ENCODE results near the gene MRM1. TPM values are rescaled to one million over a fixed set of nuclear protein-coding genes. Genes with fewer than 3 reads are reported as not detected.

MRM1 gene
- polyA plus RNA-seq, 3 donors, result 0.82 to 2.3 (median 1.5) TPM

DNA sequence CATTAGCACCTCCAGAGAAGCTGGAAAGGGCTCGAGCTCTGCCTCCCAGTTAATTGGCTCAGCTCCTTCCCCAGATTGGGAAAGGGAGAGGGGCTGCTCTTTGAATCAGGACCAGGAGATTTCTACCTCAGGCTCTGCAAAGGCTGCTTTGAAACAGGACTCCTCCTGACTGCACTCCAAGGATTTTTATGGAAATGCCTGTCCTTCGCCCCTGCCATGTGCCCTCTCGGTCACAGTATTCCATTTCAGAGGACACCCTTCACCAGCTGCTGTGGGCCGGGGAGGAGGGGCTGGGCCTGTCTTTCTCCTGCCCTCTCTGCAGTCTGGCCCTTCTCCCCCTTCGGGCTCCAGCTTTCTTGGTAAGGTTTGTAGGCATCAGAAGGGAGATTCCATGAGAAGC is 13.6 kb downstream of the MRM1 start:
- Histone ChIP-seq H2AFZ (ENCODE audit: insufficient read depth, low read depth, low read length, poor library complexity, severe bottlenecking) (no peak overlapping the region), H3K79me2 (ENCODE audit: insufficient read depth, low read length) (no peaks in the 10 kb centered on the region), H4K20me1 (ENCODE audit: insufficient read depth, low read length) (no peaks in the 10 kb centered on the region), H3K27ac (ENCODE audit: low read depth in 1 of 2, low read length in 2 of 2) (no peak overlapping the region), H3K36me3 (replicated peaks in 1 of 2; ENCODE audit: control insufficient read depth in 1 of 2, insufficient read depth in 2 of 2, low read length in 2 of 2) (no peaks in the 10 kb centered on the region), H3K9ac (ENCODE audit: insufficient read depth, low read length, poor library complexity, severe bottlenecking) (no peak overlapping the region), H3K4me3 (replicated peaks in 1 of 3; ENCODE audit: low read depth in 2 of 3, low read length in 3 of 3) (no peak overlapping the region), H3K4me2 (replicated peaks; ENCODE audit: extremely low read depth, low read length, poor library complexity, severe bottlenecking) (no peak overlapping the region), H3K9me3 (replicated peaks in 1 of 2; ENCODE audit: control insufficient read depth in 1 of 2, insufficient read depth in 1 of 2, low read length in 2 of 2) (no peaks in the 10 kb centered on the region), H3K4me1 (ENCODE audit: control insufficient read depth in 1 of 2, insufficient read depth in 2 of 2, low read length in 2 of 2) (no peaks in the 10 kb centered on the region), H3K27me3 (ENCODE audit: control insufficient read depth in 2 of 2, insufficient read depth in 2 of 2, low read length in 2 of 2) (no peaks in the 10 kb centered on the region)
- H3K36me3 Mint-ChIP-seq, result no peaks in the 10 kb centered on the region
- H3K9me3 Mint-ChIP-seq, result no peaks in the 10 kb centered on the region
- intact Hi-C loops (cut with micrococcal nuclease), result no loop called here
- DNase-seq, result no peak
- peaks cover 0 to 6% (median 0%) of the 10 kb centered on the region in 3 donors for H3K27me3 Mint-ChIP-seq (ENCODE audit: low read depth in 3 of 3)
- peaks cover 3% of the 10 kb centered on the region for H3K4me1 Mint-ChIP-seq
- TF ChIP-seq CTCF (IDR thresholded peaks at IDR 0.05), result no peak
- WGBS (ENCODE audit: insufficient coverage), result no CpG with 5 or more reads among the region's 5 CpGs
- no peak overlapping the region for H3K27ac Mint-ChIP-seq
- H3K4me3 Mint-ChIP-seq, result no peak overlapping the region

GRCh38 chr17:36616061-36617029 is 15.0 kb downstream of the MRM1 start:
- no peak overlapping the region for H3K4me2 ChIP-seq (replicated peaks; ENCODE audit: extremely low read depth, low read length, poor library complexity, severe bottlenecking)
- TF ChIP-seq CTCF (IDR thresholded peaks at IDR 0.05), result no peak
- Mint-ChIP-seq H3K4me1 (peaks cover 3% of the 10 kb centered on the region), H3K9me3 (peaks cover 0 to 3% (median 0%) of the 10 kb centered on the region in 7 donors), H3K4me3 (no peak overlapping the region), H3K27ac (peak overlapping the region in 1 of 7 donors; percentile 23), H3K27me3 (ENCODE audit: low read depth in 3 of 3) (peaks cover 0 to 6% (median 0%) of the 10 kb centered on the region in 3 donors), H3K36me3 (no peaks in the 10 kb centered on the region)
- no peaks in the 10 kb centered on the region for H3K9me3 ChIP-seq (replicated peaks in 1 of 2; ENCODE audit: control insufficient read depth in 1 of 2, insufficient read depth in 1 of 2, low read length in 2 of 2)
- no peak for DNase-seq
- H3K27ac ChIP-seq (ENCODE audit: low read depth in 1 of 2, low read length in 2 of 2), result no peak overlapping the region
- H3K27me3 ChIP-seq (ENCODE audit: control insufficient read depth in 2 of 2, insufficient read depth in 2 of 2, low read length in 2 of 2), result no peaks in the 10 kb centered on the region
- H3K9ac ChIP-seq (ENCODE audit: insufficient read depth, low read length, poor library complexity, severe bottlenecking), result no peak overlapping the region
- H3K79me2 ChIP-seq (ENCODE audit: insufficient read depth, low read length), result no peaks in the 10 kb centered on the region
- WGBS (ENCODE audit: insufficient coverage), result 98% methylated on average over 7 of the region's 16 CpGs
- H3K4me3 ChIP-seq (replicated peaks in 1 of 3; ENCODE audit: low read depth in 2 of 3, low read length in 3 of 3), result no peak overlapping the region
- no peaks in the 10 kb centered on the region for H3K4me1 ChIP-seq (ENCODE audit: control insufficient read depth in 1 of 2, insufficient read depth in 2 of 2, low read length in 2 of 2)
- no peaks in the 10 kb centered on the region for H4K20me1 ChIP-seq (ENCODE audit: insufficient read depth, low read length)
- H3K36me3 ChIP-seq (replicated peaks in 1 of 2; ENCODE audit: control insufficient read depth in 1 of 2, insufficient read depth in 2 of 2, low read length in 2 of 2), result no peaks in the 10 kb centered on the region
- no peak overlapping the region for H2AFZ ChIP-seq (ENCODE audit: insufficient read depth, low read depth, low read length, poor library complexity, severe bottlenecking)
- intact Hi-C loops (cut with micrococcal nuclease), result no loop called here

Measured in CD14-positive monocyte (primary cell).